Suprapubic skin (tissue), 4 donors: ENCODE data around the gene STRIT1. TPM values are rescaled to one million over a fixed set of nuclear protein-coding genes. Genes with fewer than 3 reads are reported as not detected.
A peak's percentile ranks its signal among the peaks of the same experiment; 100 is the strongest.

Experiments
- DNase-seq, 2 donors: peaks; one replicate each; pipeline ENCODE4 v3.0.0-alpha.2; 2019; ENCODE audit warnings: low spot score in 2 of 2
- H3K27ac ChIP-seq: fragments of 200-600 bp; sonication (generic); one replicate; pipeline ENCODE4 v1.5.1; 2019
- H3K27me3 ChIP-seq: fragments of 200-600 bp; sonication (generic); one replicate; pipeline ENCODE4 v1.5.1; 2019
- H3K36me3 ChIP-seq: fragments of 200-600 bp; sonication (generic); one replicate; pipeline ENCODE4 v1.5.1; 2019
- H3K4me1 ChIP-seq: fragments of 200-600 bp; sonication (generic); one replicate; pipeline ENCODE4 v1.5.1; 2019
- H3K4me3 ChIP-seq: fragments of 200-600 bp; sonication (generic); one replicate; pipeline ENCODE4 v1.5.1; 2019; ENCODE audit warnings: mild to moderate bottlenecking
- H3K9me3 ChIP-seq: fragments of 200-600 bp; sonication (generic); one replicate; pipeline ENCODE4 v1.5.1; 2019
- EP300 ChIP-seq: sonication (generic); formaldehyde crosslinking; IDR thresholded peaks from one replicate; pipeline ENCODE4 v1.6.1; 2017; ENCODE audit warnings: antibody characterized with exemption
- POLR2A ChIP-seq, 2 donors: fragments of 450-650 bp; IDR thresholded peaks; one replicate each; pipeline ENCODE4 v1.6.1; 2017; ENCODE audit warnings: antibody characterized with exemption in 2 of 2, mild to moderate bottlenecking in 2 of 2, moderate library complexity in 2 of 2
- POLR2AphosphoS5 ChIP-seq, 3 donors: sonication (generic); formaldehyde crosslinking; IDR thresholded peaks; one replicate each; pipeline ENCODE4 v1.6.1; 2017; ENCODE audit warnings: antibody characterized with exemption in 3 of 3
- WGBS: methylation state at CpG from one replicate; pipeline ENCODE4 v1.1.5; 2018; 5-methylcytosine and 5-hydroxymethylcytosine counted together
- total RNA-seq, 4 donors: library from RNA; depleted of rRNA; stranded (reverse); fragments of >200 nt; gene quantifications; one replicate each; pipeline ENCODE4 v1.1.0, GENCODE V29; 2016
- TF ChIP-seq, protein P1 (sequence below), 2 donors: fragments of 200-600 bp in 1 of 2; fragments of 450-650 bp in 1 of 2; sonication (generic) in 1 of 2; IDR thresholded peaks; one replicate each; pipeline ENCODE4 v1.5.1; 2016 to 2019; ENCODE audit warnings: antibody characterized with exemption in 2 of 2, mild to moderate bottlenecking in 1 of 2, moderate library complexity in 1 of 2

STRIT1 gene
- total RNA-seq, 4 donors from 2014 or later = not detected

GRCh38 chr3:155323063-155323666 is 29.7 kb upstream of the STRIT1 start:
- DNase-seq = no peak
- no peaks in the 10 kb centered on the region for H3K36me3 ChIP-seq
- WGBS = 24% methylated on average over 3 of the region's 3 CpGs
- no peak overlapping the region for H3K4me3 ChIP-seq
- H3K9me3 ChIP-seq = no peaks in the 10 kb centered on the region
- no peak for TF ChIP-seq EP300
- TF ChIP-seq, protein P1, sequence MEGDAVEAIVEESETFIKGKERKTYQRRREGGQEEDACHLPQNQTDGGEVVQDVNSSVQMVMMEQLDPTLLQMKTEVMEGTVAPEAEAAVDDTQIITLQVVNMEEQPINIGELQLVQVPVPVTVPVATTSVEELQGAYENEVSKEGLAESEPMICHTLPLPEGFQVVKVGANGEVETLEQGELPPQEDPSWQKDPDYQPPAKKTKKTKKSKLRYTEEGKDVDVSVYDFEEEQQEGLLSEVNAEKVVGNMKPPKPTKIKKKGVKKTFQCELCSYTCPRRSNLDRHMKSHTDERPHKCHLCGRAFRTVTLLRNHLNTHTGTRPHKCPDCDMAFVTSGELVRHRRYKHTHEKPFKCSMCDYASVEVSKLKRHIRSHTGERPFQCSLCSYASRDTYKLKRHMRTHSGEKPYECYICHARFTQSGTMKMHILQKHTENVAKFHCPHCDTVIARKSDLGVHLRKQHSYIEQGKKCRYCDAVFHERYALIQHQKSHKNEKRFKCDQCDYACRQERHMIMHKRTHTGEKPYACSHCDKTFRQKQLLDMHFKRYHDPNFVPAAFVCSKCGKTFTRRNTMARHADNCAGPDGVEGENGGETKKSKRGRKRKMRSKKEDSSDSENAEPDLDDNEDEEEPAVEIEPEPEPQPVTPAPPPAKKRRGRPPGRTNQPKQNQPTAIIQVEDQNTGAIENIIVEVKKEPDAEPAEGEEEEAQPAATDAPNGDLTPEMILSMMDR (IDR thresholded peaks at IDR 0.05) = peak; percentile 29 to 56
- no peak for TF ChIP-seq POLR2A (IDR thresholded peaks at IDR 0.05)
- no peaks in the 10 kb centered on the region for H3K4me1 ChIP-seq
- no peaks in the 10 kb centered on the region for H3K27me3 ChIP-seq
- no peak overlapping the region for H3K27ac ChIP-seq

- Histone ChIP-seq H3K36me3 (no peaks in the 10 kb centered on the region), H3K27me3 (no peaks in the 10 kb centered on the region), H3K9me3 (no peaks in the 10 kb centered on the region), H3K4me1 (no peaks in the 10 kb centered on the region), H3K27ac (no peak overlapping the region), H3K4me3 (no peak overlapping the region)
- no peak for TF ChIP-seq POLR2A (IDR thresholded peaks at IDR 0.05)
- TF ChIP-seq POLR2AphosphoS5 (IDR thresholded peaks at IDR 0.05) = no peak
- TF ChIP-seq, protein P1 (IDR thresholded peaks at IDR 0.05) = no peak
- DNase-seq = no peak
- 89% methylated on average over 2 of the region's 2 CpGs for WGBS
These were observed 27.9 kb upstream of the STRIT1 start for GRCh38 chr3:155321418-155321817.

- no peak overlapping the region for H3K27ac ChIP-seq
- no peaks in the 10 kb centered on the region for H3K36me3 ChIP-seq
- H3K9me3 ChIP-seq = no peaks in the 10 kb centered on the region
- H3K4me3 ChIP-seq = no peak overlapping the region
- no peak for DNase-seq
- no peaks in the 10 kb centered on the region for H3K4me1 ChIP-seq
- TF ChIP-seq, protein P1 (IDR thresholded peaks at IDR 0.05) = no peak
- TF ChIP-seq POLR2A (IDR thresholded peaks at IDR 0.05) (no peak), POLR2AphosphoS5 (IDR thresholded peaks at IDR 0.05) (no peak)
- H3K27me3 ChIP-seq = no peaks in the 10 kb centered on the region
These were observed 27.5 kb upstream of the STRIT1 start for GRCh38 chr3:155320934-155321333.

DNA sequence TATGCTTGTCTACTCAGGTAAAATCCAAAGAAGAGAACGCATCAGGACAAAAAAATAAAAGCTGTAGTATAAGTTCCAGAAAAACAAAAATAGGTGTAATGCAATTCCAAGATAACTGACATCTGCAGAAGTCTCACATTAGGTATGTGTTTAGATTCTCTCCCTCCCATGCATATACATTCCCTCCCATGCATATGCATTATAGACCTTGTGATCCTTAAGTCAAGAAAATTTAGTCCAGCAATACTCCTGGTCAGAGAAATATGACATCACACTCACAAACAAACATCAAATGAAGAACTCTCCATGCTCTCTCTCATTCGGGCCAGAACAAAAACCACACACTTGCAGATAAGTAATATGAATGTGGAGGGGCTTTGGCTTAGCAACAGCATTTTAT is 25.3 kb upstream of the STRIT1 start:
- 84% methylated on average over 2 of the region's 2 CpGs for WGBS
- H3K4me3 ChIP-seq = no peak overlapping the region
- H3K27ac ChIP-seq = no peak overlapping the region
- H3K27me3 ChIP-seq = no peaks in the 10 kb centered on the region
- no peak for TF ChIP-seq POLR2A (IDR thresholded peaks at IDR 0.05)
- no peak for TF ChIP-seq EP300
- no peak for TF ChIP-seq POLR2AphosphoS5 (IDR thresholded peaks at IDR 0.05)
- TF ChIP-seq, protein P1 (IDR thresholded peaks at IDR 0.05) = no peak
- DNase-seq = no peak
- no peaks in the 10 kb centered on the region for H3K9me3 ChIP-seq
- no peaks in the 10 kb centered on the region for H3K4me1 ChIP-seq
- no peaks in the 10 kb centered on the region for H3K36me3 ChIP-seq

DNA sequence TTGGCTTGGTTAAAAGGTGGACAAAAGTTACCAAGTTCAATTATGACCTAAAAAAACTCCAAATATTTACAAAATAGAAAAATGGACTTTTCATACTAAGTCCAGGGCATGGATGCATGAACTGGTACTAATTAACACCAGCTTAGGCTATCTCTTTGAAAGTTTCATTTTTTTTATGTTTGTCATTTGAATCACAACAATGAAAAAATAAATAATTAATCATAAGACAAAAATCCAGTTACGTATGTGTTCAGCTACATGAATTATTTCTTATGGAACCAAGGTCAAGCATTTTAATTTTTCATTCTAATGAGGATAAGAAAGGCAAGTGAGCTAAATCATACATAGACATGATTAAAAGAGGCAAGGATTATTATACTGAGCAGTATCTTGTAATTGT is 23.7 kb upstream of the STRIT1 start:
- H3K36me3 ChIP-seq = no peaks in the 10 kb centered on the region
- no peaks in the 10 kb centered on the region for H3K4me1 ChIP-seq
- TF ChIP-seq POLR2A (IDR thresholded peaks at IDR 0.05) (no peak), EP300 (no peak), POLR2AphosphoS5 (IDR thresholded peaks at IDR 0.05) (no peak)
- TF ChIP-seq, protein P1 (IDR thresholded peaks at IDR 0.05) = no peak
- no peaks in the 10 kb centered on the region for H3K27me3 ChIP-seq
- 57% methylated on average over 1 of the region's 1 CpG for WGBS
- H3K9me3 ChIP-seq = no peaks in the 10 kb centered on the region
- no peak overlapping the region for H3K27ac ChIP-seq
- no peak for DNase-seq
- no peak overlapping the region for H3K4me3 ChIP-seq
